Measurements from ENCODE around the gene PCSK5.
"Not testable (repeated sequence)": the region's sequence is repeated elsewhere in the genome, so short reads cannot be mapped to it uniquely, and the experiment has no call there.

PCSK5 gene

DNA sequence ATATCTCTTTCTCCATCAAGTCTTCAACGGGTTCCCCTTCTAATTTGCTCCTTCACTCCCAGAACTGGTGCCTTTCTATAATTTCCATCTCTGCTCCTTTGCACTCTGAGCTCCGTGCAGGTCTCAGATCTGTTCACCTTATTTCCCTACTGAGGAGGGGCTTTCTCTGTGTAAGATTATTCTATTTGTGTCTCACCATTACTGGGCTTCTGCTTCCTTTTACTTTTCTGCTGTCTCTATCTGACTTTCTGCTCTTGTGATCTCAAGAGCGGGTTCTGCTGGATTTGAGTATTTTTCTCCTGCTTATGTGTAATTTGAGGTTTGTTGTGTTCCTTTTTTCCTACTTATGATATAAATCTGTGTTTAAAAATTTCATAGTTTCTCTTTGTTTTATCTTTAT, 117.5 kb downstream of the PCSK5 start:
- no peak for DNase-seq (ENCODE audit: low spot score)

DNA sequence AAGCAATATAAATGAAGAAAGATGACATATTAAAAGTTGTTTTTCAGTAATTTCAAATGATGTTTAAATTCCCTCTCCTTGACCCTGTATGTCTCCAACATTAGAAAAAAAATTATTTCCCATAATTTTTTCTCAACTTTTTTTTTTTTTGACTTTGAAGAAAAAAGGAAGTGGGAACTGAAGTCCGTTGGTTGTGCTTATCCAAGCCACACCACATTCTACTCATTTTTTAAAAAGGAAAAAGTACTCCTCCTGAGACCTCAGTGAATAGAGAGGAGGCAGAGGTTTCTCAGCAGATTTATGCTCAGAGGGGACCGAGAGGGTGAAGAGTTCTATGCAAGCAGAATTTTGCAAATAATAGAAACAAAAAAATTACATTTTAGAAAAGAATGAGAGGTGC, 123.3 kb downstream of the PCSK5 start:
- DNase-seq (ENCODE audit: low spot score): no peak

DNA sequence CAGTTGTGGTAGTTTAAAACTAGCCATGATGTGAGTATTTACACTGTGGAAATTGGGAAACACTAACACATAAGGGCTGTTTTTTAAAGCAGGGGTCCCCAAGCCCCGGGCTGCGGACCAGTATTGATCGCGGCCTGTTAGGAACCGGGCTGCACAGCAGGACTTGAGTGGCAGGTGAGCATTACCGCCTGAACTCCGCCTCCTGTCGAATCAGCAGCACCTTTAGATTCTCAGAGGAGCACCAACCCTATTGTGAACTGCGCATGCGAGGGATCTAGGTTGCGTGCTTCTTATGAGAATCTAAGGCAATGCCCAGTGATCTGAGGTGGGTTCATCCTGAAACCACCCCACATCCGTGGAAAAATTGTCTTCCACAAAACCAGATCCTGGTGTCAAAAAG, 127.8 kb downstream of the PCSK5 start:
- DNase-seq (ENCODE audit: low spot score): no peak

DNA sequence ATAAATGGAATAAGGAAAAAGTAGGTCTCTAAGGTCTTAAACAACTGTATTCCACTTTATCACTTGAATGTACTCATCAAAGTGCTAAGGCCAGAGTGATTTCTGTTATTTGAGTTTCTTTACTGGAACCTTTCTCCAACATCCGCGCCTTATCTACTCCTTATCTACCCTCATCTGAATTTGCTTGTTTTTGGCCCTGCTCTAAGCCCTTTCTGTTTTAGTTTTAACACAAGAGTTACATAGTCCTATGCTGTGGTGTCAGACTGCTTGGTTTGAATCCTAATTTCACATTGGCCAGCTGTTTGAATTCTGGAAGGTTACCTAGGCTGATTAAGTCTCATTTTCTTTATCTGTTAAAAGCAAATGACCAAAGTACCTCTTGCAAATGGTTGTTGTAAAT, 128.3 kb downstream of the PCSK5 start:
- DNase-seq (ENCODE audit: low spot score): no peak

DNA sequence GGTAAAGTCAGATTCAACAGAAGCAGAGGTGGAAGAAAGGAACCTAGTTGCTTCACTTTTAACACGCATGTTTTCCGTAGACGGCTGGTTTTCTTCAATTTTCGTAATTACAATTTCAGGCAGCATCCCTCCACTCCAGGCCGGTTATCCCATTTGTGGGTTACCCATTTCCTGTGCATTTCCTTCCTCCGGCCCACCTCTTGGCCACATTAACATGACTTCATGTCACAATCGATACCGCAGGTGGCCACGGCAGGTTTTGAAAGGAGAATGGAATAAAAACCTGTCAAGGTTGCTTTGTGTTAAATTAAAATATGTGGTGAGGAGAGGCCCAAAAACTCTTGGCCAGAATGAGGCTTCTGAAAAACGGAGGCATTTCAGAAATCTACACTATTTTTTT, 130.2 kb downstream of the PCSK5 start:
- no peak for DNase-seq (ENCODE audit: low spot score)

DNA sequence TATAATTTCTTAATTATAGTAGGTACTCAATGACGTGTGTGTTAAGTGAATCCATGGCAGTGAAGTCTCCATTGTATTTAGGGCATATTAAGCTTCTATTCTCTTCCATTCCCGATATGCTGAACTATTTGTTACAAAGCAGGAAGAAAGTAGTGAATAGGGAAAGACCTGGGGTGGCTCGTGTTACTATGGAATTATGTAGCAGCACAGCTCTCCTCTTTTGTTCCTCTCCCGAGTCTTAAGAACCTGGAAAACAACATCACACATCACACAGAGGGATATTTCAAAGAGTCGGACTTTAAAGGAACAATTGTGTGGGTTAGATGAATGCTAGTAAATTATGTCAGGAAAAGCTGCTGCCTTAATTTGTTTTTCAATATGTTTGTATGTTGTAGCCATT, 131.8 kb downstream of the PCSK5 start:
- DNase-seq (ENCODE audit: low spot score): no peak

DNA sequence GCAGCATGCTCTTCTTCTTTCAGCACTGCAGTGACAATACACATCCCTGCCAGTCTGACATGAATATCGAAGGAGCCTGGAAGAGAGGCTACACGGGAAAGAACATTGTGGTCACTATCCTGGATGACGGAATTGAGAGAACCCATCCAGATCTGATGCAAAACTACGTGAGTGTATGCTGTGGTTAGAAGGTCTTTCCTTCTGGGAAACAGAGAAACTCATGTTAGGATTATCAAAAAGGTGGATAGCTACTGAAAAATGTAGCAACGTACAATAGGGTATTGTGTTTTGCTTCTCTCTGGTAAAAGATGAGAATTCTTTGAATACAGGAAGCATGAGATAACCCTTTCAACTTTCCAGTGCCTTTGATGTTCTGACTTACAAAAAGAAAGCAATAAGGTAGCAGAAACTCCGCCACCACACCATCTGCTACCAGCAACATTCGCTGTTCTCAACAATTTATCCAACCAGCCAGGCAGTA, 133.3 kb downstream of the PCSK5 start:
- no peak for DNase-seq (ENCODE audit: low spot score)

DNA sequence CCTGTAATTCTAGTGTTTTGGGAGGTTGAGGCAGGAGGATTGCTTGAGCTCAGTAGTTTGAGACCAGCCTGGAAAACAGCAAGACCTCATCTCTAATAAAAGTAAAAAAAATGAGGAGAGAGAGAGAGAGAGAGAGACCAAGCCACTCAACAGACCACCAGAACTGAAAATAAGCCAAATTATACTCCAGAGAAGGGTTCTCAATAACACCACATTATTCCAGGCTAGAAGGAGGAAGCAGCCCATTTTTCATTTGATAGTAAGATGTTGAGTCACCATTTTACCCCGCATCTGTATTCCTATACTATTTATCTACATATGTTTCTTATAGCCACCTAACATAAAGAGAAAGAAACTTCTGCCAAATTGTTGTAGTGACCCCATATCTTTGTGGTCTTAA, 134.8 kb downstream of the PCSK5 start:
- no peak for DNase-seq (ENCODE audit: low spot score)

DNA sequence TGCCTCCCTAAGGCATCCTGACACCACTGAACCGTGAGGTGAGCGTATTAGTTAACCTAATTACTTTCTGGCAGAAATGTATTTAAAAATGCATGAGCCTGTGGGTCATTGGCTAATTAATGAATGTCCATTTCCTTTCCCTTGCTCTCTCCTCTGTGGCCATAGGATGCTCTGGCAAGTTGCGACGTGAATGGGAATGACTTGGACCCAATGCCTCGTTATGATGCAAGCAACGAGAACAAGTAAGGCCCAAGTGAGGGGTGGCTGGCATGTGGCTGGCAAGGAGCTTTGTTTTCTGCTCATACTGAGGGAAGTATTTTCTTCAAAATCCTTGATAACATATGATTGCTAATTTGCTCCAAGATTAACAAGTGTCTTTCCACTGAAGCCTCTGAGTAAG, 136.3 kb downstream of the PCSK5 start:
- DNase-seq (ENCODE audit: low spot score): no peak

DNA sequence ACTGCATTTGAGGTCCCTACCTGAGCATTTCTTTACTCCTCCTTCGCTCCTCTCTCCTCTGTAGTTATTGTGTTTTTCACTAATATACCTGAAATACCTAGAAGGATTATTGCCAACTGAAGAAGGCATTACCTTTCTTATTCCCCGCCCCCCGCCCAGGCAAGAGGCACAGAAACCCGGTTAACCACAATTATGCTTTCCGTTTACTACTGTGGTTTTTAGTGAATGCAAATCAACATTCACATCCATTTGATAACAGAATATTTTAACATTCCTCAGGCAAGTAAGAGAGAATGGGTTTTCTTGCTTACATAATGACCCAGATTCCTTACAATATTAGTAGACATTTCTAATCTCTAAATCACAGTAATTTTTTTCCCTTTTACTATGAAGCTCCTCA, 136.9 kb downstream of the PCSK5 start:
- no peak for DNase-seq (ENCODE audit: low spot score)

DNA sequence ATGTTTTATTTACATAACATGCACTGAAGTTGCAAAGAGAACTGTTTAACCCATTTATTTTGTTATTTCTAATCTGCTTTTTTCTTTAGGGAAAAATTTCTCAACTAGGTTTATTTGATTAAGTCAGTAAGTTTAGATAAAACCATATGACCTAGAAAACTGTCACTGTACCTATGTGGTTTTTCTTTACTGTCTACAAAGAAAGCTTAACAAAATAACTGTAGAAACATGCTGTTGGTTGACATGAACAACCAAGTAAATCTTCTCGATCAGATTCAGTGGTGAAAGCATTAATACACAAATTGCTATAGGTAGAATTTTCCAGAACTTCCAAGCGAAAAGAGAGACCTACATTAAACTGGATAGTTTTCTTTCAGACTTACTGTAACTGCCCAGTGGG, 137.4 kb downstream of the PCSK5 start:
- DNase-seq (ENCODE audit: low spot score): no peak

DNA sequence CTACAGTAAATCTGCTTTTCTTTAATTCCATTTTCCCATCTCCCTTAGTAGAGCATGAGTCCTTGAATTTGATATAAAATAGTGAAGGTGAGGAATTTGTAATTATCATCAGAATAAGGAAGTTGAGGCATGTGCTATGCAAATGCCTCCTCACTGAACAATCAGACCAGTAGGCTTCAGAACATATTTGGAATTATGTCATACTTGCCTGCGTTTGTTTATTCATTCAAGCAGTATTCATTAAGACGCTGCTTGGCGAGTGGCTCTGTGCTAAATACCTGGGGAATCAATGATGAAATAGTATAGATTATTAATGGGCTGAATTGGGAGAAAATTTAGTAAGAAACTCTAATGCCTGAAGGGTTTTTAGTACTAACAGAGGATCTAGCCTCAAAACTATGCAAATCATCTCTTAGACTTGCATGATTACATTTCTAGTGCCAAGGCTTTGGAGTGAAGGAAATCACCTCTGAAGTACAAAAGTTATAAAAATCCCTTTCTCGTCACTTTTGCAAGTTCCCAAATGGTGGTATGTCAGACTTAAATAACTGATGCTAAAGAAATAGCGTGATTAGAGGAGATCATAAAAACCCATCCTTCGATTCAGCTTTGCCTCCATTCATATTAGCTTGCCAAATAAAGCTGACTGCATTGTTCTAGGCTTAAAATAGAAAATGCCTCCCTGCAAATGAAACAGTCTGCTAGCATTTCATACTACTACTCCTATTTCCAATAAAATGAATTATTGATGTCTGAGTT, 141.7 kb downstream of the PCSK5 start:
- no peak for DNase-seq (ENCODE audit: low spot score)

DNA sequence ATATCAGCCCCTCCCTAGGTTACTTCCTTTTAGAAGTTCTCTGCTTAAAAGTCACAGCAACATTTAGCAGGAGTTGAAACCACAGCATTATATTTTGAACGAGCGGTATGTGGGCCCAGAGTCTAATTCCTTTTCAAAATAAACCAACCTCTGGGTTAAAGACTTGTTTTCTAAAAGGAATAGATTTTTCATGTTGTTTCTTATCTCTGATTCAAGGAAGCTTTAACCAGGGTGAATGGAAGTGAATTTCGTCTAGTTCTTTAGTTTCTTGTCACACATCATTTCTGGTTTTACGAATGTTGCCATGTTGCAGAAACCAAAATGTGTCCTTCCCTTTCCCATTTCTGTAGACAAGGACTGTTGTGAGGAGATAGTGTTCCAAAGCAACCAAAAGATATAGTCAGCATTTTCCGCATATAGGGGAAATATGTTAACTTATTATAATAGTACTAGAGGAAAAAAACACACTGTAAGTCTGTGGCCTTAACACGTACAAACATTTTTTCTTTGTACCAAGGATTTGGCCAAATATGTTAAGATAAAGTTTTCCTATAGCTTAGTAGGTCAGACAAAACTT, 142.4 kb downstream of the PCSK5 start:
- DNase-seq (ENCODE audit: low spot score): no peak

DNA sequence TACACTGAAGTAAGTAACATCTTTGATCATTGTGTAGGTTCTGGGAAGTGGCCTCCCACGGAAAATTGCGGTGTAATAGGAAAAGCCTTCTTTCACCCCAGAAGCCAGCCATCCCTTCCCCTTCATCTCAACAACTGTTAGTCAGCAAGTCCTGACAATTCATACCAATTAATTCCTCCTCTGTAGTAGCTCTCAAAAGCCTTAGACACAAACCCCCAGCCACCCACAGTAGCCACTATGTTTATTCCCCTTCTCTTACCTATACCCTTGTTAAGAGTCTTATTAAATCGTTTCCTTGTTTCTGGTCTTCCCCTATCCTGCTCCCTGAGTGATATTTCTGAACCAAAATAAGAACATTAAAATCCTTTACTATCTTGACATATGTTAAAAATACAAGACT, 143.6 kb downstream of the PCSK5 start:
- no peak for DNase-seq (ENCODE audit: low spot score)

DNA sequence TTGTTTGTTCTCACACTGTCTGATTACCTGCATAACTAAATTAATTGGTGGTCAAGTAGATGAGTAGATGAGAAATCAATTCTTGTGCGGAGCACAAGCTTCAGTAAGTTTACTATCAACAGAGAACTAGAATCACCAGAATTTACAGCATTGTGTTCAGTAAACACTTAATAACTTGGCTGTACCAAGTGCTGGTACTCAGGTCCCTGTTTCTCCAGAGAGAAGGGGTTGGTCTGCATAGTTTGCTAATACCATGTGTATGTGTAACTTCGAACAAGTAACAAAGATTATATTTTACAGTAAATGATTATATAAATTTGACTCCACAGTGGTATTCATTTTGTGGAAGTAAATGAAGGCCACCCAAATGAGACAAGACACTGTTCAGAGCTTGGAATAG, 146.3 kb downstream of the PCSK5 start:
- DNase-seq (ENCODE audit: low spot score): no peak

DNA sequence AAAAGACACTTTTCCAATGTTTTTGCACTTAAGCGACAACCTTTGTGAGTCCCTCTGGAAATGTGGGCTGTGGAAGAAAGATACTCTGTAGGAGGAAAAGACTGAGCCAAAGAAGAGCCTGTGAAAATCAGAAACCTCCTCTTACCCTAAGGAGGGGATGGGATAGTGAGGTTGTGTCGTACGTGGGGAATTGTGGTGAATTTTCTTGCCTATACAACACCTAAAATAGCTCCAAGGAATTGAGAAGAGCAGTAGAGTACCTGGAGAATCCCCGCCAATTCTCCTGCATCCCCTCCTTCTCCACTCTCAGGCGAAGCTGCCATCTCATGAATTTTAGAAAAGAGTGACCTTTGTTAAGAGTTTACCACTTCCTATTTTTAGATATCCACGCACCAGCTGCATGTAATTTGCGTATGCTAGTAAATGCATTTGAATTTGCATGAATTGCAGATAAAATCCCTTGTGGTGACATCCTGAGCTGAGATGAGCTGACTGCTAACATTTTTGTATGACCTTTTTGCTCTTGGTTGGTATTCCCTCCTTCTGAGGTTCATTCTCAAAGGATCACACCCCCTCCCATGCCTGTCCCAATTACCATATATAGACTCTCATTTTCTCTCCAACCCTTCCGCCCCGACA, 147.2 kb downstream of the PCSK5 start:
- no peak for DNase-seq (ENCODE audit: low spot score)

DNA sequence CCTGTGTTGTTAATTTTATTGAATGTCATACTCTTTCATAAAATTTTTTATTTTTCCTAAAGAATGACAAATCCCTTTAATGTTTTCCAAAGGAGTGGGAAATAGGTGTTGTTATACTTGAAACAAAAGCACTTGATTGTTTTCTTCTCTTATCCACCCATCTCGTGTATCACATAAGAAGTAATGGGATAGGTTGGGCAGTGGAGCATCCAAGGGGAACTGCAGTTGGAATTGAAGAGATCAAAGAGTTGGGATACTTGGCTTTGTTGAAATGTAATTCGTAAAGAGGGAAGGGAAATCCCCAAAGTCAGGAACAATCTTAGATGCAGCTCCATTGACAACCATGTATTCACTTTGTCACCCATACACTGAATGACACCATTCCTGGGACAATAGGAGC, 148.0 kb downstream of the PCSK5 start:
- no peak for DNase-seq (ENCODE audit: low spot score)

DNA sequence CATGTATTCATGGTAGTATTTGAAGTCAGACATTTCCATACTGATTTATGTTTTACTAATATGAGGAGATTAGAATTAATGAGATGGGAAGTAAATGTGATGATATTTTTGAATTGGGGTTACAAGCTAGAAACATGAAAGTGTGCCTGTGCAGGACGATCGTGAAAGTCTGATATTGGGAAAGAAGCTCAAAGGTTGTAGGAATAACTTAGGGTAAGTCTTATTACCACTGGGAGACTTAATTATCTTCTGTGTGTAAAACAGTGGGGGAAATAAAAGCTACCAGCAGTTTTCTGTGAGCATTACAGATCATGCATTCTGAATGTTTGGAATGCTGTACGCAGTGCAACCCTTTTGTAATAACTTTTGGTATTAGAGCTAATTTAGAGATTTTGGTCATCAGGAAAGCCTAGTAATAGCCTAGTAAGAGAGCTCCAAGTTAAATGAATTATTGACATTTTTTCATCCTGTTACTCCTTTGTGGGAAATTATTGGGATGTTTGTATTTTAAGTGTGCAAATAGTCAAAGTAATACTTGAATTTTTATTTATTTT, 153.9 kb downstream of the PCSK5 start:
- no peak for DNase-seq (ENCODE audit: low spot score)

DNA sequence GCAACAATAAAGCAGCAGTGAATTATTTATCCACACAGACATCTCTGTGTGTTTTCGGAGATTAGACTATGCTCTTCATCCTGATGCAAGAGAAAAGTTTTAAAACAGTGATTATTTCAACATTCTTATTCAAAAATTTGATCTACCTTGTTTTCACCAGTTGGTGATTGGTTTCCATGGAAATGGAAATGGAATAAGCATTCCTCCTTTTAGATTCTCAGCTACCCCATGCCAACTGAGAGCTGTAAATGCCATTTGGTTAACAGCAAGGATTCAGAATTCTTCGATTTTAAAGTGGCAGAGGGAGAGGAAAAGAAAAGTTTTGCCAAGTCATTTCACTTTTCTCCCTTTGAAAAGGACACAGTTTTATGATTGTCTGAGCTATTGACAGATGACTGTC, 154.7 kb downstream of the PCSK5 start:
- no peak for DNase-seq (ENCODE audit: low spot score)

DNA sequence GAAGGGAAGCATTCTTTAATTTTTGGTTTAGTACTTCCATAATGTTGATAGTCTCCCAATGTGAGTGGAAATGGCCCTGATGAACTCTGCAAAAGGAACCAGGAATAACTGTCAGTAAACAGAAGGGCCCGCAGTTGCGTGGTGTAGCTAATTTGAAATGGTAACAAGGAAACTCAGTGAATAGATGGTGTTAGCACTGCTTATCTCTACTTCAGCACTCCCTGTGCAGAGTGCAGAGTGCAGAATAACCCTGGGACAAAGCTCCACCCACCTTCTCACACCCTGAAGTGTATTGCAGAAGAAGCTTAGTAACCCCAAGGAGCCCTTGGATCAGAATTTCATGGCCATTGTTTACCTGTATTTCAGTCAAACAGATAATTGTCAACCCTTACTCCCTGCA, 158.9 kb downstream of the PCSK5 start:
- no peak for DNase-seq (ENCODE audit: low spot score)

DNA sequence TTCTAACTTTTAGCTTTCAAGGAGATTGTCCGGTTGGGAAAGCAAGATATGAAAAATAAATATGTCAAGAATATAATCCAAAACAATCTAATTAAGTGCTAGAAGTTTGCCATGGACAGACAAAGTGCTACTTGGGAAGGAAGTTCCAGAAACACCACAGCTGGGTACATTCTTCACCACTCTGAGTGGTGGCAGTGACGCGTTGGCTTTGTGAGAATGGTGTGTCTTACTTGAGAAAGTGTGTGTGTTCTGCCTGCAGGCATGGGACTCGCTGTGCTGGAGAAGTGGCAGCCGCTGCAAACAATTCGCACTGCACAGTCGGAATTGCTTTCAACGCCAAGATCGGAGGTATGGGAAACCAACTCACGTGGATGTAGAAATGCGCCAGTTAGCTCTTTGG, 177.2 kb downstream of the PCSK5 start:
- no peak for DNase-seq (ENCODE audit: low spot score)

DNA sequence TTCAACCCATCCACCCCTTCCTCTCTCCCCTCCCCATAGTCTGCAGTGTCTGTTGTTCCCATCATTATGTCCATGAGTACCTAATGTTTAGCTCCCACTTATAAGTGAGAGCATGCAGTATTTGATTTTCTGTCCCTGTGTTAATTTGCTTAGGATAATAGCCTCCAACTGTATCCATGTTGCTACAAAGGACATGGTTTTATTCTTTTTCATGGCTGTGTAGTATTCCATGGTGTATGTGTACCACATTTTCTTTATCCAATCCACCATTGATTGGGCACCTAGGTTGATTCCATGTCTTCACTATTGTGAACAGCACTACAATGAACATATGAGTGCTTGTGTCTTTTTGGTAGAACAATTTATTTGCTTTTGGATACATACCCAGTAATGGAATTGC, 187.1 kb downstream of the PCSK5 start:
- no peak for DNase-seq (ENCODE audit: low spot score)

DNA sequence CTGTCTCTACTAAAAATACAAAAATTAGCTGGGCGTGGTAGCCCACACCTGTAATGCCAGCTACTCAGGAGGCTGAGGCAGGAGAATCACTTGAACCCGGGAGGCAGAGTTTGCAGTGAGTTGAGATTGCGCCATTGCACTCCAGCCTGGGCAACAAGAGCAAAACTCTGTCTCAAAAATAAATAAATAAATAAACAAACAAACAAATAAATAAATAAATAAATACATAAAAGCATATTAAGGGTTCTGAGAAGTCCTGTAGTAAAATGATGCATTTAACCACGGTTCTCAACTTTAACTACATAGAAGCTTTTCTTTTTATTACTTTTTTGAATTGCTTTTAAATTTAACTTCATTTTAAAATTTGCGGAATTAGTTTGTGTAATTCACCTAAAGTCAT, 190.8 kb downstream of the PCSK5 start:
- DNase-seq (ENCODE audit: low spot score): not testable (repeated sequence)
